Right lung (tissue), 5 donors: ENCODE measurements around the gene SNAPC2. TPM values are rescaled to one million over a fixed set of nuclear protein-coding genes. Genes with fewer than 3 reads are reported as not detected.
"Not testable (repeated sequence)": the region's sequence is repeated elsewhere in the genome, so short reads cannot be mapped to it uniquely, and the experiment has no call there.

Experiments
- DNase-seq, 2 donors: peaks; one replicate each; pipeline ENCODE4 v3.0.0-alpha.2; 2013
- polyA plus RNA-seq, 5 donors: library from polyadenylated mRNA; unstranded; fragments of 120-200 nt; gene quantifications; one replicate each; pipeline versions ENCODE4 v1.2.1 to v1.2.3, GENCODE V29; 2013; ENCODE audit warnings: inconsistent platforms in 1 of 5, low replicate concordance in 1 of 5; ENCODE audit not compliant: insufficient read length in 5 of 5, insufficient read depth in 1 of 5

The SNAPC2 gene
- polyA plus RNA-seq, 5 donors: 9.2 to 24.0 (median 15.5) TPM

DNA sequence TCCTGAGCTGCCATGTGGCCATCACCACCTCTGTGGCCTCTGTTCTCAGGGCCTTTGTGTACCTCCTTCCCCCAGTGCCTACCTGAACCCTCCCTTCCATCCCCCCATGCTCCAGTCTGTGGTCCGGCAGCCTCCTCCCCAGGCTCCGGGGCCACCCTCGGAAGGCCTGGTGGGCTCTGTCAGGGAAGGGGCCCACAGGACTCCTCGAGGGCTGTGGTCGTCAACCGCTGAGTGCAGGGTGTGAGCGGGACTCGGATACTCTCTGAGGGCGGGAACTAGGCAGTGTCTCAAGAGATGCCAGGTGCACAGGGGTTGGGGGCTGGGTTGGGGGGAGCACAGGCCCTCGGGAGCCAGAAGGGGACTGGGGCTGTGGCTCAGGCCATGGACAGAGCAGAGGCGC lies 12.6 kb upstream of the SNAPC2 start:
- DNase-seq: no peak

DNA sequence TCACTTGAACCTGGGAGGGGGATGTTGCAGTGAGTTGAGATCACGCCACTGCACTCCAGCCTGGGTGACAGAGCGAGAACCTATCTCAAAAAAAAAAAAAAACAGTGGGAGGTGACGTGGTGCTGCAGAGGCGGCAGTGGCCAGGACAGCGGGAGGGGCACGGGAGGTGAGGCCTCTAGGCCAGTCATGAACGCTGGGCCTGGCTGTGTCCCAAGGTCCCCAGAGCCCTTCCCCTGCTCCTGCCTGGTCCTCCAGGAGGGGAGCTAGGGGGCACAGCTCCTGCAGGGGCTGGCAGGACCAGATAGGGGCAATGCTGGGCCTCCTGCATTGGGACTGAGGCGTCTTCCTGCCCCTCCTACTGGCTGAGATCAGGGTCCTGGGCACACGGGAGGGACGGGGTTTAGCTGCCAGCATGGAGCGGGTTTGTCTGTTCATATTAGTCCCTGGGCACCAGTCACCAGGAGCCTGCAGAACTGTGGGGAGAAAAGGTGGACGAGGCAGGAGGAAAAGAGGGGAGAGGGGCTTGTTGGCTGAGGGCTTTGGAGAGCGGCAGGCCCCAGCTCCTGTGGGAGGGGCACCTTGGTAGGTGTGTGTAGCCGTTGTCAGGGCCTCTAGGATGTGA lies 11.9 kb upstream of the SNAPC2 start:
- no peak for DNase-seq

DNA sequence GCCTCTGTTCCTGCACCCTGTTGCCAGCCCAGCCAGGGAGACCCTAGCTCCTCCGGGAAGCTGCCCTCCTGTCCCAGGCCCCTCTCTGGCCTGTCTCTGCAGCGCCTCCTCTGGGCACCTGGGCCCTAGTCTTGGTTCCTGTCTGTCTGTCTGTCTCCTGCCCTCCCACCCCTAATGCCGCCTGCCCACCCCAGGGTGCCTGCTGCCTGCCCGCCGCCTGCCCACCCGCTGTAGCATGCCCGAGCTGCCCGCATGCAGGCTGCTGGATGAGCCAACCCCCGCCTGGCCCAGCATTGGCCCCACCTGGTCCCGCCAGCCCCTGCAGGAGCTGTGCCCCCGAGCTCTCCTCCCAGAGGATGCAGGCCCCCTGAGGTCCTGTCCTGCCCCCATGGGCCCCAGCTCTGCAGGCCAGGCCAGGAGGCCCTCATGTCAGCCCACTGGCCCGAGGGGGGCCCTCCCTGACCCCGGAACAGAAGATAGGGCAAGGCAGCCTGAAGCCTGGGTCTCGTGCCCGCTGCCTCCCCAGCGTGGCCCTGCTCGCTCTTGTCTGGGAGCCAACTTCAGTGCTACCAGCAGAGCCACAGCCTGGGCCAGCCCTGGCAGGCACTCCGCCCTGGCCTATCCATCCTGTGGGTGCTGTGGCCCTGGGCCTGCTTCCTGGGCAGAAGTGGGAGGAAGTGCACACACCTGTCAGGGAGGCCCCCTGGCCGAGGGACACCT lies 11.2 kb upstream of the SNAPC2 start:
- no peak for DNase-seq

DNA sequence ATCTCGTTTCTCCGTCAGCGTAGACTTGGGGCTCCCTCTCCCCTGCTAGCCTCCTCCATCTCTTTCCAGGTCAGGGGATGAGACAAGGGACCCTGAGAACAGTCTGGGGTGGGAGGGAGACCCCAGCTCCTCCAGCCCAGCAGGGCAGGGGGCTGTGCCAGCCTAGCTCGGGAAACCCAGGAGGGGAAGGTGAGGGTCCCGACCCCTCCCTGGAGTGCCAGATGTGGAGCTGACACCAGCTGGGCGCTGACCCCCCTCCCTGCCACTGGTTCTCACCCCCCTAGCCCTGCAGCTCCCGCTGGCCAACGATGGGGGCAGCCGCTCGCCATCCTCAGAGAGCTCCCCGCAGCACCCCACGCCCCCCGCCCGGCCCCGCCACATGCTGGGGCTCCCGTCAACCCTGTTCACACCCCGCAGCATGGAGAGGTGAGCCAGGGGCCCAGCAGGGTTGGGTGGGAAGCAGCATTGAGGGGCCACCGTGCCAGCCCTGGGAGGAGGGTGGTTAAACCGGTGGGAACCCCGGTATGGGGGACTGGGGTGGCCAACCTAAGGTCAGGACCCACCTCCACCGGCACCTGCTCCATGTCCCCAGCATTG lies 10.6 kb upstream of the SNAPC2 start:
- no peak for DNase-seq

DNA sequence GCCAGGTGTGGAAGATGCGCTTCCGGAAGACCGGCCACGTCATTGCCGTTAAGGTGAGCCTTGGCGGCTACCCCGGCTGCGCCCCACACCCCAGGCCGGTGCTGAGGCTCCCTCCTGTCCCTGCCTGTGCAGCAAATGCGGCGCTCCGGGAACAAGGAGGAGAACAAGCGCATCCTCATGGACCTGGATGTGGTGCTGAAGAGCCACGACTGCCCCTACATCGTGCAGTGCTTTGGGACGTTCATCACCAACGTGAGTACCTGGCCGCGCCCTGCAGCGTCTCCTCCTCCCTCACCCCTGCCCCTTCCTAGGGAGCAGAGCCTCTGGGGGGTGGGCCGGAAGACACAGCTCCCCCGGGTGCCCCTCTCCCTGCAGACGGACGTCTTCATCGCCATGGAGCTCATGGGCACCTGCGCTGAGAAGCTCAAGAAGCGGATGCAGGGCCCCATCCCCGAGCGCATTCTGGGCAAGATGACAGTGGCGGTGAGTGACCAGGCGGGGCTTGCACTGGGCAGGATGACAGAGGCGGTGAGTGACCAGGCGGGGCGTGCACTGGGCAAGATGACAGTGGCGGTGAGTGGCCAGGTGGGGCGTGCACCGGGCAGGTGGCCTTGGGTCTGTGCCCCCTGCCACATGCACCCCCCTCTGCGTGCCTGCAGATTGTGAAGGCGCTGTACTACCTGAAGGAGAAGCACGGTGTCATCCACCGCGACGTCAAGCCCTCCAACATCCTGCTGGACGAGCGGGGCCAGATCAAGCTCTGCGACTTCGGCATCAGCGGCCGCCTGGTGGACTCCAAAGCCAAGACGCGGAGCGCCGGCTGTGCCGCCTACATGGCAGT lies 9.6 kb upstream of the SNAPC2 start:
- no peak for DNase-seq

DNA sequence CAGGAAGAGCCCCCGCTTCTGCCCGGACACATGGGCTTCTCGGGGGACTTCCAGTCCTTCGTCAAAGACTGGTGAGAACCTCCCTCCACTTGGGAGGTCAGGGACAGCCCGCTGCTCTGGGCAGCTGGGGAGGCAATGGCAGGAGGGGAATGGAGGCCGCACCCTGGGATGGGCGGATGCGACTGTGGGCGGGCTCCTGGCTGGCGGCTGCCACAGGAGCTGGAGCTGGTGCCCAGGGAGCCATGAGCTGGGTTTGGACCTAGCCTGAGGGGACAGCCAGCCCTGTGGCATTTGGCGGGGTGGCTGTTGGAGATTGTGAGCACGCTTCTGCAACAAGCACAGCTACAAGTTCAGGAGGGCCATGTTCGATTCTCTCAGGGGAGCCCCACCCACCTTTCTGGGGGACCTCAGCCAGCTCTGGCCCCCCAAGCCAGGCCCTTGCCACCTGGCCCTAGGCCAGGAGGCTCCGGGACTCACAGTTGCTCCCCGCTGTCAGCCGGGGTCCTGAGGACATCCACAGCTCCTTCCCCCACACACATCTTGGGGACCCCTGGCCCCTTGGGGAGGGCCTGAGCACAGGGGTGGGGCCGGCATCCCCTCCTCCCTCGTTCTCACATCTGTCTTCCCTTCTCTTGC lies 8.5 kb upstream of the SNAPC2 start:
- no peak for DNase-seq

DNA sequence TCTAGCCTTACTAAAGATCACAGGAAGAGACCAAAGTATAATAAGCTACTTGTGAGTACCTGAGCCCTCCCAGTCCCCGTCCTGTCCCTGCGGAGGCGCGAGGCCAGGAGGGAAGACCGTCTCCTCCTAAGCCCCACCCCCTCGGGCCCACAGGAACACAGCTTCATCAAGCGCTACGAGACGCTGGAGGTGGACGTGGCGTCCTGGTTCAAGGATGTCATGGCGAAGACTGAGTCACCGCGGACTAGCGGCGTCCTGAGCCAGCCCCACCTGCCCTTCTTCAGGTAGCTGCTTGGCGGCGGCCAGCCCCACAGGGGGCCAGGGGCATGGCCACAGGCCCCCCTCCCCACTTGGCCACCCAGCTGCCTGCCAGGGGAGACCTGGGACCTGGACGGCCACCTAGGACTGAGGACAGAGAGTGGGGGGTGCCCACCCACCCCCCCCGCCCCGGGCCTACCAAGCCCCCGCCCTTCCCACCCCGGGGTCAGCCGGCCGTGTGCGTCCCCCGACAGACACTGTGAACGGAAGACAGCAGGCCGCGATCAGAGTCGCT lies 7.9 kb upstream of the SNAPC2 start:
- DNase-seq: no peak

DNA sequence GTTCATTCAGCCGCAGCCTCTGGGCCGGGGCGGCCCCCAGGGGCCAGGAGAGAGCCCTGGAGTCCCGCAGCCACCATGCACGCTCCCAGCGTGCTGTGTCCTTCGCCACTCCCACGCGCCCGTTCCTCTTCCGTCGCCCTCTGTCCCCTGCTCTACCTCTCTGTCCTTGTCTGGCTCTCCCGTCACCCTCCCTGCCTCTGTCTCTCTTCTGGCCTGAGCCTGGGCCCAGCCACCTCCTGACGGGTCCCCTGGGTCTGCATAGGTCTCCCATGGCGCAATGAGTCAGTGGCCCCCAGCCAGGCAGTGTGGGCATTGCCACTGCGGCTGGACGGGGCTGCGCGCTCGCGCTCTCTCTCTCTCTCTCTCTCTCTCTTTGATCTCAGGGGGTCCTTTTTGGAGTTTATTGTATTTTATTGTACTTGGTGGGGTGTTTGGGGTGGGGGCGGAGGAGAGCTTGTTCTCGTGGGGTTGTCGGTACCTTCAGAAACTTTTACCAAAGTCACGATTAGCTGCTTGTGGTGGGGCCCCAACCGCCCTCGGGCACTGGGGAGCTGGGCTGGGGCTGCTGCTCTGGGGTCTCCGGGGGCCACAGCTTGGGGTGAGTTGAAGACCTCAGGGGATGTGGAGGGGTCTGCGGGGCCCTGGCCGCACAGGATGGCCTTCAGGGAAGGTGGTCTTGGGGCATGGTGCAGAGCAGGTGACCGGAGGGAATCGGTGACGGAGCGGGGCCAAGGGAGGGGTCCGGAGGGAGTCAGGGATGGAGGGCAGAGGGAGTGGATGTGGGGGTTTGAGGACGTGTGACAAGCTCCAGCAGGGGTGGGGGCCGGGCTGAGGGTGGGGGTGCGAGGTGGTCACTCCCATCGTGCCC lies 7.2 kb upstream of the SNAPC2 start:
- no peak for DNase-seq

DNA sequence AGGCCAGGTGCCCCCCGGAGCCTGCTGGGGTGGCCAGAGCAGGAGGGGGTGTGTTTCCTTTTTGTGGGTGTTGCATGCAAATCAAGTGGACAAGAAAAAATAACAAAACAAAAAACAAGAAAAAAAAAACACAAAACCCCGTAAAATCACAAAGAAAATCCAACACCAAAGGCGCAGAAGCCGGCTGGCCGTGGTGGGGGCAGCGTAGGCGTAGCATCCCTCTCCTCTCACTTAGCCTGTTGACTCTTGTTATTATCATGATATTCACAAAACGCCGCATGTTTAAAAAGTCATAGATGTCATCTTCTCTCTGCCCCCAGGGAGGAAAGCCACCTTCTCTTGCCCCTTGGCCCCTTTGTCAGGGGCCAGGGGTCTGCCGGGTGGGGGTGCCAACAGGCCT lies 6.5 kb upstream of the SNAPC2 start:
- no peak for DNase-seq

DNA sequence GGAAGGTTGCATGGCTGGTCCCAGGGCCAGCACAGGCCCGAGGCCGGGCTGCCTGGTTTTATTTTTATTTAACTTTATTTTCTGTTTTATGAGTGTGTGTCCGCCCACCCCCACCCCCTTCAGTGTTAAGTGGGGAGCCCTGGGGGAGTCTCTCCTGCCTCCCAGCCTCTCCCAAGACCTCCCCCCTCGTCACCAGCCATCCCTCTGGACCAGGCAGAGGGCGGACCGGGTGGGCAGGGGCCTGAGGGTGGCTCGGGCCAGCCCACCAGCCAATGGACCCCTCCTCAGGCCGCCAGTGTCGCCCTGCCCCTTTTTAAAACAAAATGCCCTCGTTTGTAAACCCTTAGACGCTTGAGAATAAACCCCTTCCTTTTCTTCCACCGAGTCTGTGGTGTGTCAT lies 6.0 kb upstream of the SNAPC2 start:
- DNase-seq: no peak

DNA sequence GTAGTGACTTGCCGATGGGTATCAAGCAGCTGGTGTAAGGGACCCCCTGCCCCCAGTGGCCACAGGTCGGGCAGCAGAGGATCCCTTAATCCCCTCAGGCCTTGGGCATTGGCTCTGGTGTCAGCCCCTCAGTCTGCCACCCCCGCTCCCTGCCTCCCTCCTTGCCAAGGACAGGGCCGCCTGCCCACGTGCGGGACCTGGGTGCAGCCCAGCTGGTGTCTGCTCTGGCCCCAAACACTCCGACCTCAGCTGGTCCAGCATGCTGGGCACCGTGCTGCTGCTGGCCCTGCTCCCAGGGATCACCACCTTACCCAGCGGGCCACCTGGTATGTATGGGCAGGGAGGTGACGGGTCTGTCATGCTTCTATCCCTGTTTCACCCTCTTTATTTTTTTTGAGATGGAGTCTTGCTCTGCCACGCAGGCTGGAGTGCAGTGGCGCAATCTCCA lies 5.5 kb upstream of the SNAPC2 start, which contains the start of gene TGFBR3L:
Gene TGFBR3L, plus strand, starts transcription at position 233 of the 448 bp plus-strand sequence.
- no peak for DNase-seq

DNA sequence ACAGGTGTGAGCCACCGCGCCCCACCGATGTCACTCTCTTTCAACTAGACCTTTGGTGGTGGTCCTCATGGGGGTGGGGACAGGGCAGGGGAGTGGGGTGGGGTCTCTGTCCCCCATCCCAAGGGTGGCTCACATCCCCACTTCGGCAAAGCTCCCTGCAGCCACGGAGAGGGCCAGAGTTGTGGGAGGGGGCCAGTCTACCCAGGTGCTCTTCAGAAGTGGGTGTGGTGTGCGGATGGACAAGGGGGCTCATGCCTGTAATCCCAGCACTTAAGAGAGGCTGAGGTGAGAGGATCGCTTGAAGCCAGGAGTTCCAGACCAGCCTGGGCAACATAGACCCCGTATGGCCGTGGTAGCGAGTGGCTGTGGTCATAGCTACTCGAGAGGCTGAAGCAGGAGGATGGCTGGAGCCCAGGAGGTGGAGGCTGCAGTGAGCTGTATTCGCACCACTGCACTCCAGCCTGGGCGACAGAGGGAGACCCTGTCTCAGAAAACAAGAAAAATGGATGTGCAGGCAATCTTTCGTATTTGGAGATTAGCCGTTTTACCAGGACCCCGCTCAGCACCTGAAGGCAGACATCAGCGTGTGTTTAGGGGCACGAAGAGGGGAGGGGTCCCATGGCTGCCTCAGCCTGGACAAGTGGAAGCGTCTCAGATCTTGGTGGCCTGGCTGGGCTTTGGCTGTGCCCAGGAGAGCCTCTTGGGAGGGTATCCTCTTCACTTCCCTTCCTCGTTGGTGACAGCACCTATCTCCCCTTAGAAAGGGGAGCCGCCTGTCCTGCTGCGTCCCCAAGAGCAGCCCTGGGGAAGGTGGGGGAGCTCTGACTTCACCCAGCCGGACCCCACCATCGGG lies 4.7 kb upstream of the SNAPC2 start:
- no peak for DNase-seq

DNA sequence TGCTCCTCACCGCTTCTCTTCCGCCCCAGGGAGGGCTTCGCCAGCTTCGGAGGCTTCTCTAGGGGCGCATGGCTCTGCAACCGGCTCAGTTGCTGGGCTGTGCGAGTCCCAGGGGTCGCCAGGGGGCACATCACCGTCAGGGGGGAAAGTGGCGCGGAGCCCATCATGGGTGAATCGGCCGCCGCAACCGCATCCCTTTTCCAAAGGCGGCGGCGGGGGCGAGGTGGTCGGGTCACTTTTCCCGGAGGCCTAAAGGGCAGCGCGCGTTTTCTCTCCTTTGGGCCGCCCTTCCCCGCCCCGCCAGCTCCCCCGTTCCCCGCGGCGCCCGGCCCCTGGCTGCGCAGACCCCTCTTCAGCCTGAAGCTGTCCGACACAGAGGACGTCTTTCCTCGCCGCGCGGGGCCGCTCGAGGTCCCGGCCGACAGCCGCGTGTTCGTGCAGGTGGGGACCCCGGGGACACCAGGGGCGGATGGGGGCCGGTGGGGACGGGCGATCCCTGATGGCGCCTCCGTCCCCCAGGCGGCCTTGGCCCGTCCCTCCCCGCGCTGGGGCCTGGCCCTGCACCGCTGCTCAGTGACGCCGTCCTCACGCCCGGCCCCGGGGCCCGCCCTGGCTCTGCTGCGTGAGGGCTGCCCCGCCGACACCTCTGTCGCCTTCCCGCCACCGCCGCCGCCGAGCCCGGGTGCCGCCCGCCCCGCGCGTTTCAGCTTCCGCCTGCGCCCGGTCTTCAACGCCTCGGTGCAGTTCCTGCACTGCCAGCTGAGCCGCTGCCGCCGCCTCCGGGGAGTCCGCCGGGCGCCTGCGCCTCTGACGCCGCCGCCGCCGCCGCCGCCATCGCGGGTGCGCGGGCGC lies 3.8 kb upstream of the SNAPC2 start:
- DNase-seq: no peak

DNA sequence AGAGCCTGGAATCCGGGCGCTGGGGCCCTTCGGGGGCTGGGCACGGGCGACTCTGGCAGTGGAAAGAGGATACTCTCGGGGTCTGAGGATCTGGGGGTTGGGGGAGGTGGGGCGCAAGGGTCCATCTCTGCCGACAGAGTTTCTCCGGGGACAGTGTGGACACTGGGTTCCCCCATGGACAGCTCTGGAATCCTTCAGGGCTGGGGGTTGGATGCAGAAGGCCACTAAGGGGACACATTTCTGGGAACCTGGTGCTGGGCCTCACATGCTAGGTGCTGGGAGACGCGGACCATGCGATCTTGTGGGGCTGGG lies 3.2 kb upstream of the SNAPC2 start:
- DNase-seq: no peak

DNA sequence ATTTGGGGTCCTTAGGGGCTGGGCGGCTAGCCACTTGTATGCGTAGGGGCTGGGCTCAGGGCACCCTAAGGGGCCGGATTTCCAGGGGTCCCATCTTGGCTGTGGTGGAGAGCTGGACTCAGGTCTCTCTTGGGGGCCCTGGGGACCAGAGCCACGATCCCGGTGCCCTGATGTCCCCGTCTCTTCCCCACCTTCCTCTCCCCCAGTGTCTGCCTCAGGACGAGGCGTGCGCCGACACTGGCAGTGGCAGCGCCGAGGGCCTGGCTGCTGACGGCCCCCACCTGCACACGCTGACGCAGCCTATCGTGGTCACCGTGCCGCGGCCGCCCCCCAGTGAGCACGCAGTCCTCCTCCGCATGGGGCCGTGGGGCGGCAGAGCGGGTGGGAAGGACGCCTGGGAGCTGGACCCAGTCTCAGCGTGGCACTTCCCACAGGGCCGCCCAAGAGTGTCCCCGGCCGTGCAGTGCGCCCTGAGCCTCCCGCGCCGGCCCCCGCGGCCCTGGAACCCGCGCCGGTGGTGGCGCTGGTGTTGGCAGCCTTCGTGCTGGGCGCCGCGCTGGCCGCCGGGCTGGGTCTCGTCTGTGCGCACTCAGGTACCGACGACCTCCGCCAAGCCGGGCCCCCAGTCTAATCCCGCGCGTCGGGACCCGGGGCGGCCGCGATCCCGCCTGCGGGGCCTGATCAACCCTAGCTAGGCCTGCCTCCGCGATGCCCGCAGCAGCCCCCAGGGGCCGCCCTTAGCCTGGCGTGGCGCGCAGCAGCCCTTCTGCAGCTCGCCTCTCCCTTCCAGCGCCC lies 2.7 kb upstream of the SNAPC2 start:
- no peak for DNase-seq

DNA sequence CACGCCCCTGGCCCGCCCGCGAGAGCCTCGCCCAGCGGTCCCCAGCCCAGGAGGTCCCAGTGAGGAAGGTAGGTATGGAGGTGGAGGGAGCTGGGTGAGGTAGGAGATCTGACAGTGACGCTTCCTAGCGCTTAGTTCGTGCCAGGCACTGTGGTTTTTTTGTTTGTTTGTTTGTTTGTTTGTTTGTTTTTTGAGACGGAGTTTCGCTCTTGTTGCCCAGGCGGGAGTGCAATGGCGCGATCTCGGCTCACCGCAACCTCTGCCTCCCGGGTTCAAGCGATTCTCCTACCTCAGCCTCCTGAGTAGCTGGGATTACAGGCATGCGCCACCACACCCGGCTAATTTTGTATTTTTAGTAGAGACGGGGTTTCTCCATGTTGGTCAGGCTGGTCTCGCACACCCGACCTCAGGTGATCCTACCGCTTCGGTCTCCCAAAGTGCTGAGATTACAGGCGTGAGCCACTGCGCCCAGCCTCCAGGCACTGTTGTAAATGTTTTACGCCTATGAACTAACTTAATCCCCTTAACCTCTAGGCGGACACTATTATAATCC lies 2.0 kb upstream of the SNAPC2 start:
- DNase-seq: not testable (repeated sequence)

DNA sequence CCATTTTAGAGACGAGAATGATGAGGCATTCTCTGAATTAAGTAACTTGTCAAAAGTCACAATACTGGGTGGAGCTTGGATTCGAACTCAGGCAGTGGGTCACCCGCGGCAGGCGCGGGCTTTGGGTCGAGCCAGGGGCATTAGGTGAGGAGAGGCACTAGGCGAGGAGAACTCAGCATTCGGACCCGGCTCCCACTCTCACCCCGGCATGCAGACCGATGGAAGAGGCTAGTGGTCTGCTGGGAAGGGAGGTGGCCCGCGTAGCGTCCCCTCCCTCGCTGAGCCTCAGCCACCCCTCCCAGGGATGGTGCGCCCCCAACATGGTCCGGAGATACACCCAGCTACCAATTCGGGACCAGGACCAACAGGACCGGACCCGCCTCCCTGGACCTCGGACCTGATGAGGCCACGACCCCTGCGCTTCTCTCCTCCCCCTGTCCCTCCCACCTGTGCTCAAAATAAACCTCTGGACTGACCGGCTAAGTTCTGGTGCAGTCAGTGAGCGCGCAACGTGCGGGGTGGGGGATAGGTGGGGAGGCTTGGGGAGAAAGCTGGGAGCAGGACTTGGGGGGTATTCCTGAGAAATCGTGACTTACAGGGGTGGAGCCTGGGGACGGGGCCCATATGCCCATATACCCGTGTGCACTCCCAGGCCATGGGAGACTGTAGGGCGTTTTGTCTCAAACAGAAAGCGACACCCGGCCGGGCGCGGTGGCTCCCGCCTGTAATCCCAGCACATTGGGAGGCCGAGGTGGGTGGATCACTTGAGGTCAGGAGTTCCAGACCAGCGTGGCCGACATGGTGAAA lies 1.3 kb upstream of the SNAPC2 start:
- no peak for DNase-seq
